ENCODE results near the gene HRAS. TPM values are rescaled to one million over a fixed set of nuclear protein-coding genes. Genes with fewer than 3 reads are reported as not detected.
A peak's percentile ranks its signal among the peaks of the same experiment; 100 is the strongest.

Gene HRAS
- polyA plus RNA-seq, 2 of the 4 experiments (the other 2 are of a cell fraction): 56.3 to 86.9 TPM

- Histone ChIP-seq H3K4me3 (peak overlapping the region; percentile 91), H3K4me2 (peak overlapping the region; percentile 88), H3K27ac (peak overlapping the region; percentile 97 to 98), H3K4me1 (peaks cover 26% of the 10 kb centered on the region), H3K9me3 (no peaks in the 10 kb centered on the region)
- TF ChIP-seq TFCP2L1 (CRISPR knock-in tag; IDR thresholded peaks at IDR 0.05) (no peak), EHMT2 (IDR thresholded peaks at IDR 0.05; ENCODE audit: low read depth) (no peak), FOXS1 (CRISPR knock-in tag; IDR thresholded peaks at IDR 0.05) (no peak), MYC (IDR thresholded peaks at IDR 0.05; ENCODE audit: borderline replicate concordance, low read length) (no peak), CBX8 (IDR thresholded peaks at IDR 0.05) (no peak), HMGXB4 (CRISPR knock-in tag; IDR thresholded peaks at IDR 0.05; ENCODE audit: borderline replicate concordance) (no peak), MAFK (IDR thresholded peaks at IDR 0.05; ENCODE audit: partially characterized antibody) (no peak), ATOH8 (CRISPR knock-in tag; IDR thresholded peaks at IDR 0.05; ENCODE audit: low read depth) (no peak), FOSL2 (IDR thresholded peaks at IDR 0.05) (no peak), FOSL2 (CRISPR knock-in tag; IDR thresholded peaks at IDR 0.05) (no peak), PBX3 (IDR thresholded peaks at IDR 0.05) (no peak), NFE2L2 (conservative IDR thresholded peaks at IDR 0.05; ENCODE audit: low read length) (no peak), FOSB (CRISPR knock-in tag; IDR thresholded peaks at IDR 0.05) (no peak)
- no peak for DNase-seq (ENCODE audit: low read depth in 1 of 2, low spot score in 1 of 2)
- 9% methylated on average over 21 of the region's 48 CpGs for WGBS (ENCODE audit: missing lambda C conversion rate)
- CTCF ChIA-PET: interaction anchor here (0.9 kb wide), 1 partner anchor 22 kb away, joined by 3 read pairs; no protein-coding TSS in a partner anchor
- FAIRE-seq: no peak
- POLR2A ChIA-PET: no interaction called here
- ATAC-seq: no peak
Measured at GRCh38 chr11:576811-577610, 41.6 kb upstream of the HRAS start.

GRCh38 chr11:575996-576768 lies 40.8 kb upstream of the HRAS start, which contains the start of gene PHRF1:
PHRF1 (plus strand) TSS chr11:576470; CDS start chr11:581513, 5,043 bp downstream.
- Histone ChIP-seq H3K4me1 (peaks cover 26% of the 10 kb centered on the region), H3K27ac (peak within 1 kb of the TSS; percentile 97 to 98), H3K9me3 (no peaks in the 10 kb centered on the region), H3K4me2 (peak within 1 kb of the TSS; percentile 100), H3K4me3 (peak within 1 kb of the TSS; percentile 91)
- DNase-seq (ENCODE audit: low read depth in 1 of 2, low spot score in 1 of 2) (peak; percentile 95 to 98), ATAC-seq (peak; percentile 90 to 91), FAIRE-seq (no peak)
- ChIA-PET CTCF (interaction anchor here (0.6 to 1.8 kb wide), 3 partner anchors 13 to 83 kb away, joined by 3 to 6 read pairs (median 3); no protein-coding TSS in a partner anchor), POLR2A (interaction anchor here (0.7 to 1.1 kb wide), 19 partner anchors 9 to 233 kb away, joined by 3 to 7 read pairs (median 4); partner anchors contain the start of genes HRAS, LMNTD2, RPLP2 and TMEM80)
- WGBS (ENCODE audit: missing lambda C conversion rate): 0% methylated on average over 7 of the region's 99 CpGs
- TF ChIP-seq EP300 (IDR thresholded peaks at IDR 0.05) (no peak), BCL3 (IDR thresholded peaks at IDR 0.05) (peak; percentile 74; the same call in 2 of the 3 replicates), PHF8 (IDR thresholded peaks at IDR 0.05; ENCODE audit: borderline replicate concordance, low read depth) (peak; percentile 53; the same call in 1 of the 2 replicates), E2F6 (IDR thresholded peaks at IDR 0.05; ENCODE audit: borderline replicate concordance, low read depth) (peak; percentile 62; the same call in 1 of the 2 replicates), KDM5A (IDR thresholded peaks at IDR 0.05) (0 out of 2 replicates have a peak, but pooled peaks have one; percentile 22), SREBF2 (IDR thresholded peaks at IDR 0.05) (no peak), POLR2A (IDR thresholded peaks at IDR 0.05; ENCODE audit: low read length) (peak; percentile 45), CHD2 (IDR thresholded peaks at IDR 0.05; ENCODE audit: low read length, partially characterized antibody) (peak; percentile 22), MYC (IDR thresholded peaks at IDR 0.05; ENCODE audit: borderline replicate concordance, low read length) (0 out of 2 replicates have a peak, but pooled peaks have one; percentile 68), TFCP2L1 (CRISPR knock-in tag; IDR thresholded peaks at IDR 0.05) (0 out of 2 replicates have a peak, but pooled peaks have one; percentile 64), MAX (IDR thresholded peaks at IDR 0.05) (peak; percentile 82), BHLHE40 (IDR thresholded peaks at IDR 0.05; ENCODE audit: low read depth, low read length) (peak; percentile 93), FOSB (CRISPR knock-in tag; IDR thresholded peaks at IDR 0.05) (no peak), JUN (IDR thresholded peaks at IDR 0.05) (peak; percentile 80 to 86; a peak in 3 of 5 replicates), GATA3 (IDR thresholded peaks at IDR 0.05; ENCODE audit: borderline replicate concordance) (peak; percentile 80), ZFP36 (IDR thresholded peaks at IDR 0.05; ENCODE audit: borderline replicate concordance, partially characterized antibody) (no peak), ZNF302 (CRISPR knock-in tag; IDR thresholded peaks at IDR 0.05) (no peak)

Data from A549 (cell line).